ENCODE results near the gene ZBTB45. TPM values are rescaled to one million over a fixed set of nuclear protein-coding genes. Genes with fewer than 3 reads are reported as not detected.

The ZBTB45 gene
- total and polyA plus RNA-seq, 2 donors (not counting 3 experiments of a cell fraction or from before 2014, with no cell fraction given) = 17.8 to 21.8 TPM

DNA sequence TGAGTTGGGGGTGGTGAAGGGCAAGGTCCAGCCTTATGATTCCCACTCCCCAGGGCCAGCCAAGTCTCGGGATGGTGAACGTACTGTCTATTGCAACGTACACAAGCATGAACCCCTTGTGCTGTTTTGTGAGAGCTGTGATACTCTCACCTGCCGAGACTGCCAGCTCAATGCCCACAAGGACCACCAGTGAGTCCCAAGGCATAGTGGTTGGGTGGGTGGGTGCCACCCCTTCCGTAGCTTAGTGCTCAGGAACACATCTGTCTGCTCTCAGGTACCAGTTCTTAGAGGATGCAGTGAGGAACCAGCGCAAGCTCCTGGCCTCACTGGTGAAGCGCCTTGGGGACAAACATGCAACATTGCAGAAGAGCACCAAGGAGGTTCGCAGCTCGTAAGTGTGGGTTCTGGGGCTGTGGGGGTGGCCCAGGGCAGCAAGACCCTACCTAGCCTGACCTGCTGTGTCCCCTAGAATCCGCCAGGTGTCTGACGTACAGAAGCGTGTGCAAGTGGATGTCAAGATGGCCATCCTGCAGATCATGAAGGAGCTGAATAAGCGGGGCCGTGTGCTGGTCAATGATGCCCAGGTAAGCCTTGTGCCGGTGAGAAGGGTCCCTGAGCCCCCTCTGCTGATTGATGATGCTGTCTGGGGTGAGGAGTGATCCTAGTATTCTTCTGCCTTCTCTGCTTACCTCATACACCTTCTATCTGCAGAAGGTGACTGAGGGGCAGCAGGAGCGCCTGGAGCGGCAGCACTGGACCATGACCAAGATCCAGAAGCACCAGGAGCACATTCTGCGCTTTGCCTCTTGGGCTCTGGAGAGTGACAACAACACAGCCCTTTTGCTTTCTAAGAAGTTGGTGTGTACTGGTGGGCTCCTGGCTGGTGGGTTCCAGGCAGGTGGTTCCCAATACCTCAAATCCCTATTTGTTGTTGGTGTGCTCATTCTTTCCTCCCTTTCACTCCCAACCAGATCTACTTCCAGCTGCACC, 28.0 kb upstream of the ZBTB45 start:
- no peak overlapping the region for H2AFZ ChIP-seq (ENCODE audit: low read depth, low read length)
- CTCF ChIA-PET = interaction anchor here (1.3 to 1.4 kb wide), 2 partner anchors 27 to 34 kb away, joined by 4 to 9 read pairs; partner anchors contain the start of gene ZBTB45
- POLR2A ChIA-PET = no interaction called here
- no peak overlapping the region for H3K4me3 ChIP-seq (replicated peaks in 1 of 3; ENCODE audit: insufficient read depth in 1 of 3, low read depth in 1 of 3, low read length in 3 of 3)
- H3K4me2 ChIP-seq (ENCODE audit: insufficient read depth, low read length) = no peak overlapping the region
- peaks cover 50% of the 10 kb centered on the region for H3K79me2 ChIP-seq (ENCODE audit: control insufficient read depth, insufficient read depth, low read length)
- H3K9ac ChIP-seq (replicated peaks; ENCODE audit: extremely low read depth, insufficient read depth, low read length) = no peak overlapping the region
- H3K27ac ChIP-seq (ENCODE audit: insufficient read depth, low read depth, low read length) = no peak overlapping the region
- dilution Hi-C loops (cut with MboI; ENCODE audit: extremely low pct_ligation_motif_present, low sequenced_read_pairs) = no loop called here
- DNase-seq (ENCODE audit: low read depth, low spot score) (no peak), FAIRE-seq (no peak)
- TF ChIP-seq MYC (IDR thresholded peaks at IDR 0.05; ENCODE audit: low read depth, low read length) (no peak), POLR2A (IDR thresholded peaks at IDR 0.05; ENCODE audit: low read depth, low read length) (no peak), FOS (IDR thresholded peaks at IDR 0.05; ENCODE audit: borderline replicate concordance, insufficient read depth, low read length) (no peak), EZH2 (IDR thresholded peaks at IDR 0.05; ENCODE audit: borderline replicate concordance, low read depth, low read length, severe bottlenecking) (no peak), JUN (IDR thresholded peaks at IDR 0.05; ENCODE audit: borderline replicate concordance, insufficient read depth, insufficient read length, low read depth) (no peak), POLR2AphosphoS5 (IDR thresholded peaks at IDR 0.05; ENCODE audit: insufficient read depth, low read depth, low read length) (no peak), GATA2 (IDR thresholded peaks at IDR 0.05; ENCODE audit: insufficient read depth, insufficient read length, low read depth, low read length) (no peak)
- TF ChIP-seq, protein P1, sequence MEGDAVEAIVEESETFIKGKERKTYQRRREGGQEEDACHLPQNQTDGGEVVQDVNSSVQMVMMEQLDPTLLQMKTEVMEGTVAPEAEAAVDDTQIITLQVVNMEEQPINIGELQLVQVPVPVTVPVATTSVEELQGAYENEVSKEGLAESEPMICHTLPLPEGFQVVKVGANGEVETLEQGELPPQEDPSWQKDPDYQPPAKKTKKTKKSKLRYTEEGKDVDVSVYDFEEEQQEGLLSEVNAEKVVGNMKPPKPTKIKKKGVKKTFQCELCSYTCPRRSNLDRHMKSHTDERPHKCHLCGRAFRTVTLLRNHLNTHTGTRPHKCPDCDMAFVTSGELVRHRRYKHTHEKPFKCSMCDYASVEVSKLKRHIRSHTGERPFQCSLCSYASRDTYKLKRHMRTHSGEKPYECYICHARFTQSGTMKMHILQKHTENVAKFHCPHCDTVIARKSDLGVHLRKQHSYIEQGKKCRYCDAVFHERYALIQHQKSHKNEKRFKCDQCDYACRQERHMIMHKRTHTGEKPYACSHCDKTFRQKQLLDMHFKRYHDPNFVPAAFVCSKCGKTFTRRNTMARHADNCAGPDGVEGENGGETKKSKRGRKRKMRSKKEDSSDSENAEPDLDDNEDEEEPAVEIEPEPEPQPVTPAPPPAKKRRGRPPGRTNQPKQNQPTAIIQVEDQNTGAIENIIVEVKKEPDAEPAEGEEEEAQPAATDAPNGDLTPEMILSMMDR (IDR thresholded peaks at IDR 0.05; ENCODE audit: extremely low read depth in 1 of 2, insufficient read depth in 1 of 2, low read depth in 1 of 2, low read length in 2 of 2) = no peak
- TF ChIP-seq, protein P2, sequence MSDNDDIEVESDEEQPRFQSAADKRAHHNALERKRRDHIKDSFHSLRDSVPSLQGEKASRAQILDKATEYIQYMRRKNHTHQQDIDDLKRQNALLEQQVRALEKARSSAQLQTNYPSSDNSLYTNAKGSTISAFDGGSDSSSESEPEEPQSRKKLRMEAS (IDR thresholded peaks at IDR 0.05; ENCODE audit: insufficient read depth, insufficient read length) = no peak
- peaks cover 15% of the 10 kb centered on the region for H3K4me1 ChIP-seq (ENCODE audit: control insufficient read depth, extremely low read depth, insufficient read depth, low read length)
- H3K27me3 ChIP-seq (ENCODE audit: control insufficient read depth in 2 of 2, insufficient read depth in 2 of 2, low read length in 2 of 2) = no peaks in the 10 kb centered on the region
- no peaks in the 10 kb centered on the region for H3K9me1 ChIP-seq (replicated peaks; ENCODE audit: control insufficient read depth, extremely low read depth, insufficient read depth, low read length)
- BruUV-seq (replicated peaks) = no TSS peak
- H4K20me1 ChIP-seq (replicated peaks; ENCODE audit: control insufficient read depth, extremely low read depth, insufficient read depth, low read length) = peaks cover 4% of the 10 kb centered on the region
- no peaks in the 10 kb centered on the region for H3K9me3 ChIP-seq (replicated peaks; ENCODE audit: control insufficient read depth, insufficient read depth, low read length)
- H3K36me3 ChIP-seq (ENCODE audit: control insufficient read depth in 2 of 2, extremely low read depth in 1 of 2, insufficient read depth in 2 of 2, low read length in 2 of 2) = peaks cover 14 to 50% of the 10 kb centered on the region in 2 experiments
- intact Hi-C loops (cut with micrococcal nuclease) = no loop called here
